ENCODE results near the gene WBP2. TPM values are rescaled to one million over a fixed set of nuclear protein-coding genes. Genes with fewer than 3 reads are reported as not detected.
A peak's percentile ranks its signal among the peaks of the same experiment; 100 is the strongest.

Gene WBP2
- total RNA-seq, 1 experiment from 2014 or later, result 132 TPM

DNA sequence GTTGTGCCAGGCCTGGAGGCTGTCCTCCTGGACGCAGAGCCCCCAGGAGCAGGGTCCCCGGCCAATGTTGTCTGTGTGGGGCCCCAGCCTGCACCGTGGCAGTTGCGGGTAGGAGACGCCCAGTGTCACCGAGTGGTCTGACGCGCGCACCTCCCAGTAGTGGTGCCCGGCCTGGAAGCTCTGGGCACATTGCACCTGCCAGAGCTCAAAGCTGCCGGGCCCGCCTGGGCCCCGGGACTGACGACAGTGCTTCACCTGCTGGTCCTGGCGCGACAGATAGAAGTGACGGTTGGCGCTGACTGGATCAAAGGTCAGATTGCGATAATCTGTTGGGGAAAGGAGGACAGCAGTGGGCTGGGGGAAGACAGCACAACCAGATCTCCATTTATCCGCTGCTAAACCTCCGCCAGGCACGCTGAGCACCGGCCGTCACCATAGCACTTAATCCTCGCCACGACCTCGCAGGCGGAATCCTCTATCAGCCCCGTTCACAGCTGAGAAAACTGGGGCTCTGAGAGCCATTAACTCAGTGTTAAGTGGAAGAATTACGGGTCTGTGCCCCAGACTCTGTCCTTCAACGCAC, 36.0 kb upstream of the WBP2 start (continued):
- TF ChIP-seq, protein P1, sequence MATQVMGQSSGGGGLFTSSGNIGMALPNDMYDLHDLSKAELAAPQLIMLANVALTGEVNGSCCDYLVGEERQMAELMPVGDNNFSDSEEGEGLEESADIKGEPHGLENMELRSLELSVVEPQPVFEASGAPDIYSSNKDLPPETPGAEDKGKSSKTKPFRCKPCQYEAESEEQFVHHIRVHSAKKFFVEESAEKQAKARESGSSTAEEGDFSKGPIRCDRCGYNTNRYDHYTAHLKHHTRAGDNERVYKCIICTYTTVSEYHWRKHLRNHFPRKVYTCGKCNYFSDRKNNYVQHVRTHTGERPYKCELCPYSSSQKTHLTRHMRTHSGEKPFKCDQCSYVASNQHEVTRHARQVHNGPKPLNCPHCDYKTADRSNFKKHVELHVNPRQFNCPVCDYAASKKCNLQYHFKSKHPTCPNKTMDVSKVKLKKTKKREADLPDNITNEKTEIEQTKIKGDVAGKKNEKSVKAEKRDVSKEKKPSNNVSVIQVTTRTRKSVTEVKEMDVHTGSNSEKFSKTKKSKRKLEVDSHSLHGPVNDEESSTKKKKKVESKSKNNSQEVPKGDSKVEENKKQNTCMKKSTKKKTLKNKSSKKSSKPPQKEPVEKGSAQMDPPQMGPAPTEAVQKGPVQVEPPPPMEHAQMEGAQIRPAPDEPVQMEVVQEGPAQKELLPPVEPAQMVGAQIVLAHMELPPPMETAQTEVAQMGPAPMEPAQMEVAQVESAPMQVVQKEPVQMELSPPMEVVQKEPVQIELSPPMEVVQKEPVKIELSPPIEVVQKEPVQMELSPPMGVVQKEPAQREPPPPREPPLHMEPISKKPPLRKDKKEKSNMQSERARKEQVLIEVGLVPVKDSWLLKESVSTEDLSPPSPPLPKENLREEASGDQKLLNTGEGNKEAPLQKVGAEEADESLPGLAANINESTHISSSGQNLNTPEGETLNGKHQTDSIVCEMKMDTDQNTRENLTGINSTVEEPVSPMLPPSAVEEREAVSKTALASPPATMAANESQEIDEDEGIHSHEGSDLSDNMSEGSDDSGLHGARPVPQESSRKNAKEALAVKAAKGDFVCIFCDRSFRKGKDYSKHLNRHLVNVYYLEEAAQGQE (IDR thresholded peaks at IDR 0.05; ENCODE audit: low read depth), result no peak
- no peak for TF ChIP-seq JUND (IDR thresholded peaks at IDR 0.05)
- no peak for TF ChIP-seq SRF (IDR thresholded peaks at IDR 0.05; ENCODE audit: low read depth)
- no peak for TF ChIP-seq SIN3A (IDR thresholded peaks at IDR 0.05; ENCODE audit: low read depth)
- no peak for TF ChIP-seq EGR1 (IDR thresholded peaks at IDR 0.05; ENCODE audit: low read depth)
- TF ChIP-seq EZH2phosphoT487 (IDR thresholded peaks at IDR 0.05; ENCODE audit: borderline replicate concordance), result no peak
- TF ChIP-seq EZH2 (IDR thresholded peaks at IDR 0.05), result no peak

DNA sequence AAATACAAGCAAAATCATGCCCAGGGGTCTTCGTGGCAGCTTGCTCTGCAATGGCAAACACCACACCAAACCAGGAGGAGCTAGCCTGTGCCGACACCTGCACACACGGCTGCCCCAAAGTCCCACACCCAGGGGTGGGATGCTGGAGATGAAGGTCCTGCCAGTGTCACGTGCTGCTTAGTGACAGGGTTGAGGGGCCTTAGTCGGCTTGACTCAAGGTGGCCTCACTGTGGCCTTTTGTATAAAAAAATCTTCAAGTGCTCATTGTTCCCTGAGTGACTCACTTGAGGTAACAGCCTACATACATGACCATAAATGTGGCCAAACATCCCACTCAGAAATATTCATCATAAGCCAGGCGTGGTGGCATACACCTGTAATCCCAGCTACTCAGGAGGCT, 34.3 kb upstream of the WBP2 start:
- H4K20me1 ChIP-seq (ENCODE audit: insufficient read depth), result no peaks in the 10 kb centered on the region
- H3K4me3 ChIP-seq (replicated peaks in 1 of 2; ENCODE audit: low read depth in 1 of 2, low read length in 2 of 2), result no peak overlapping the region
- ATAC-seq, result peak; percentile 63
- peaks cover 7 to 20% of the 10 kb centered on the region in 2 experiments for H3K4me1 ChIP-seq (ENCODE audit: control insufficient read depth in 1 of 2, insufficient read depth in 2 of 2, low read length in 2 of 2)
- TF ChIP-seq JUND (IDR thresholded peaks at IDR 0.05) (no peak), EGR1 (IDR thresholded peaks at IDR 0.05; ENCODE audit: low read depth) (no peak), CBX3 (IDR thresholded peaks at IDR 0.05; ENCODE audit: low read depth) (no peak)
- no peaks in the 10 kb centered on the region for H3K9me2 ChIP-seq (ENCODE audit: insufficient read depth)
- H3K36me3 ChIP-seq (ENCODE audit: control insufficient read depth in 1 of 2, insufficient read depth in 2 of 2, low read length in 2 of 2), result no peaks in the 10 kb centered on the region
- intact Hi-C loops (cut with micrococcal nuclease), result no loop called here
- H3K9ac ChIP-seq (ENCODE audit: low read length), result no peak overlapping the region
- H3K27ac ChIP-seq (ENCODE audit: low read depth, low read length), result no peak overlapping the region
- TSS peak; percentile 58 for BruUV-seq (replicated peaks)
- H3K9me3 ChIP-seq (ENCODE audit: control insufficient read depth in 1 of 2, insufficient read depth in 1 of 2, low read depth in 1 of 2, low read length in 2 of 2), result no peaks in the 10 kb centered on the region
- no peaks in the 10 kb centered on the region for H3K27me3 ChIP-seq (ENCODE audit: insufficient read depth, low read length)
- peaks cover 6% of the 10 kb centered on the region; the same call in 1 of the 2 replicates for H3K79me2 ChIP-seq (ENCODE audit: insufficient read depth, low read length)
- ChIA-PET RAD21 (ENCODE audit: low non-redundant PET in 1 of 2, low total read pairs in 2 of 2, uncharacterized antibody in 2 of 2, unreplicated experiment in 2 of 2) (interaction anchor here in 1 of 2 experiments (0.5 kb wide), 1 partner anchor 11 kb away, joined by 3 read pairs; the partner anchor contains the start of gene TRIM47), POLR2A (interaction anchor here (0.6 to 3.4 kb wide), 7 partner anchors 10 to 733 kb away, joined by 3 to 15 read pairs (median 4); partner anchors contain the start of genes ACOX1, TEN1 and TRIM47), CTCF (interaction anchor here (0.7 kb wide), 2 partner anchors 30 to 34 kb away, joined by 3 to 4 read pairs; partner anchors contain the start of gene WBP2)
- no peak overlapping the region; the same call in 1 of the 2 replicates for H3K4me2 ChIP-seq (ENCODE audit: low read length)
- no peak overlapping the region for H2AFZ ChIP-seq (ENCODE audit: low read depth, low read length, poor library complexity, severe bottlenecking)
- no peak for DNase-seq (ENCODE audit: low read depth, low spot score)

Measured in HCT116 (cell line).